ENCODE data around the gene SLC41A2. TPM values are rescaled to one million over a fixed set of nuclear protein-coding genes. Genes with fewer than 3 reads are reported as not detected.
"Not testable (repeated sequence)": the region's sequence is repeated elsewhere in the genome, so short reads cannot be mapped to it uniquely, and the experiment has no call there.

The SLC41A2 gene
- total RNA-seq, 2 donors from 2014 or later: 1.6 to 19.8 TPM

DNA sequence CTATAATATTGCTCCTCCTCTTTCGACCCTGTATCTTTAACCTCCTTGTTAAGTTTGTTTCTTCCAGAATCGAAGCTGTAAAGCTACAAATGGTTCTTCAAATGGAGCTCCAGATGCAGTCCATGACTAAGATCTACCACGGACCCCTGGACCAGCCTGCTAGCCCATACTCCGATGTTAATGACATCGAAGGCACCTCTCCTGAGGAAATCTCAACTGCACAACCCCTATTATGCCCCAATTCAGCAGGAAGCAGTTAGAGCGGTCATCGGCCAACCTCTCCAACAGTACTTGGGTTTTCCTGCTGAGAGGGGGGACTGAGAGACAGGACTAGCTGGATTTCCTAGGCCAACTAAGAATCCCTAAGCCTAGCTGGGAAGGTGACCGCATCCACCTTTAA, 14.7 kb downstream of the SLC41A2 start:
- H3K9me3 Mint-ChIP-seq; DNase-seq (ENCODE audit: low spot score in 2 of 2); ATAC-seq; H3K27ac Mint-ChIP-seq: not testable (repeated sequence)
- H3K36me3 Mint-ChIP-seq: peaks cover 0 to 11% of the 10 kb centered on the region in 2 donors

DNA sequence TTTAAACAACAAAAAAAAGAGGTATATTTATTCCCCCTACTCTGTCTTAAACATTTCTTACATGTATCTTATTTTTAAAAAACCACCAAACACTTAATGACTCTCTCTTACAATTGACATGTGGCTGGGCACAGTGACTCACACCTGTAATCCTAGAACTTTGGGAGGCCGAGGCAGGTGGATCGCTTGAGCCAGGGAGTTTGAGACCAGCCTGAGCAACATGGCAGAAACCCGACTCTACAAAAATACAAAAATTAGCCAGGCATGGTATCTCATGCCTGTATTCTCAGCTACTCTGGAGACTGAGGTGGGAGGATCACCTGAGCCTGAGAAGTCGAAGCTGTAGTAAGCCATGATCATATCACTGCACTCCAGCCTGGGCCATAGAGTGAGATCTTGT, 16.0 kb downstream of the SLC41A2 start:
- Mint-ChIP-seq H3K27ac (no peak overlapping the region), H3K36me3 (peaks cover 0 to 11% of the 10 kb centered on the region in 2 donors), H3K9me3 (no peaks in the 10 kb centered on the region)
- no peak for ATAC-seq
- DNase-seq (ENCODE audit: low spot score in 2 of 2): no peak

DNA sequence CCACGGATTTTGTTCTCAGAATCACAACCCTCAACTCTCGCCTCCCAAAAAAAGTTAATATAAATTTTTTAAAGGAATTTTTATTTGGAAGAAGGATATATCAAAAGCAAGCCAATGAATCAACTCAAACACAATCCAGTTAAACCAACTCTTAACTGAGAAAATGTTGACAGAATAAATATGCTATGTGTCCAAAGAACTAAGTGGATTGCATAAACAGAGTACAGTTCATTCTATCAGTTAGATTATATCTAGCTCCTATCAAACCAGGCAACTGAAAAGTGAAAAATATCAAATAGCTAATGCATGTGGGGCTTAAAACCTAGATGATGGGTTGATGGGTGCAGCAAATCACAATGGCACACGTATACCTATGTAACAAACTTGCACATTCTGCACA, 16.6 kb downstream of the SLC41A2 start:
- peaks cover 0 to 11% of the 10 kb centered on the region in 2 donors for H3K36me3 Mint-ChIP-seq

DNA sequence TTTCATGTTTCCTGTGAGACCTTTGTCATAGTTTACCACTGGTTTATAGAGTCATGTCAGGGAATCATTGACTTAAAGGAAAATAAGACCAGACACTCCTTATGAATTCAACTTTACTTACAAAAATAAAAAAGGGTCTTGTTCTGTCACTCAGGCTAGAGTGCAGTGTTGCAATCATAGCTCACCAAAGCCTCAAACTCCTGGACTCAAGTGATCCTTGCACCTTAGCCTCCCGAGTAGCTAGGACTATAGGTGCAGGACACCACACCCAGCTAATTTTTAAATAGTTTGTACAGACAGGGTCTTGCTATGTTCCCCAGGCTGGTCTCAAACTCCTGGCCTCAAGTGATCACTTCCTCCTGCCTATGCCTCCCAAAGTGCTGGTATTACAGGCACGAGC, 19.0 kb downstream of the SLC41A2 start:
- H3K36me3 Mint-ChIP-seq: peaks cover 0 to 8% of the 10 kb centered on the region in 2 donors
- no peak for ATAC-seq

More for the DNA sequence above, 16.6 kb downstream of the SLC41A2 start:
- ATAC-seq (no peak), DNase-seq (ENCODE audit: low spot score in 2 of 2) (no peak)
- H3K9me3 Mint-ChIP-seq: no peaks in the 10 kb centered on the region
- H3K27ac Mint-ChIP-seq: no peak overlapping the region

GRCh38 chr12:104938371-104938770, 19.7 kb downstream of the SLC41A2 start:
- Mint-ChIP-seq H3K27ac (no peak overlapping the region), H3K36me3 (peaks cover 0 to under 1% of the 10 kb centered on the region in 2 donors), H3K9me3 (no peaks in the 10 kb centered on the region)
- DNase-seq (ENCODE audit: low spot score in 2 of 2) (no peak), ATAC-seq (no peak)

More for the DNA sequence above, 19.0 kb downstream of the SLC41A2 start:
- DNase-seq (ENCODE audit: low spot score in 2 of 2): no peak
- H3K9me3 Mint-ChIP-seq: no peaks in the 10 kb centered on the region
- H3K27ac Mint-ChIP-seq: no peak overlapping the region

- Mint-ChIP-seq H3K9me3 (no peaks in the 10 kb centered on the region), H3K27ac (no peak overlapping the region), H3K36me3 (peaks cover 0 to 12% of the 10 kb centered on the region in 2 donors)
- ATAC-seq: no peak
- DNase-seq (ENCODE audit: low spot score in 2 of 2): no peak
Measured at GRCh38 chr12:104935886-104936285, 22.2 kb downstream of the SLC41A2 start.

DNA sequence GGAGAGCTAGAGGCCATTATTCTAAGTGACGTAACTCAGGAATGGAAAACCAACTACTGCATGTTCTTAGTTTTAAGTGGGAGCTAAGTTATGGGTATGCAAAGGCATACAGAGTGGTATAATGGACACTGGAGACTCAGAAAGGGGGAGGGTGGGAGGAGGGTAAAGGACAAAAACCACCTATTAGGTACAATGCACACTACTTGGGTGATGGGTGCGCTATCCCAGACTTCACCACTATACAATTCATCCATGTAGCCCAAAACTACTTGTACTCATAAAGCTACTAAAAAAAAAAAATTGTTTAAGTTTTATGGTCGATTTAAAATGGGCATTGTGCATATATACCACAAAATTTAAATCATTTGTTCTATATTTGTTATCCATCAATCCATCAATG, 24.3 kb downstream of the SLC41A2 start:
- ATAC-seq: no peak

DNA sequence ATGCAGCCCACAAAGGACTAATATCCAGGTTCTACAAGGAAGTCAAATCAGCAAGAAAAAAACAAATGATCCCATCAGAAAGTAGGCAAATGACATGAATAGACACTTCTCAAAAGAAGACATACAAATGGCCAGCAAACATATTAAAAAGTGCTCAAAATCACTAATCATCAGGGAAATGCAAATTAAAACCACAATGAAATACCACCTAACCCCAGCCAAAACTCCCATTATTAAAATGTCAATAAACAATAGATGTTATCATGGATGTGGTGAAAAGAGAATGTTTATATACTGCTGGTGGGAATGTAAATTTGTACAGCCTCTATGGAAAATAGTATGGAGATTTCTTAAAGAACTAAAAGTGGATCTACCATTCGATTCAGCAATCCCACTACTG, 25.0 kb downstream of the SLC41A2 start:
- peaks cover 0 to 12% of the 10 kb centered on the region in 2 donors for H3K36me3 Mint-ChIP-seq
- no peak overlapping the region for H3K27ac Mint-ChIP-seq
- ATAC-seq (no peak), DNase-seq (ENCODE audit: low spot score in 2 of 2) (no peak)
- no peaks in the 10 kb centered on the region for H3K9me3 Mint-ChIP-seq

More for the DNA sequence above, 24.3 kb downstream of the SLC41A2 start:
- Mint-ChIP-seq H3K9me3 (no peaks in the 10 kb centered on the region), H3K36me3 (peaks cover 0 to 12% of the 10 kb centered on the region in 2 donors), H3K27ac (no peak overlapping the region)
- DNase-seq (ENCODE audit: low spot score in 2 of 2): no peak

- H3K27ac Mint-ChIP-seq: peak overlapping the region; percentile 27 to 79
- no peaks in the 10 kb centered on the region for H3K9me3 Mint-ChIP-seq
- ATAC-seq (peak; percentile 99), DNase-seq (ENCODE audit: low spot score in 2 of 2) (peak in 1 of 2 donors; percentile 51)
- H3K36me3 Mint-ChIP-seq: peaks cover 0 to 12% of the 10 kb centered on the region in 2 donors
Measured at GRCh38 chr12:104930388-104931326, 27.4 kb downstream of the SLC41A2 start.

- DNase-seq (ENCODE audit: low spot score in 2 of 2) (no peak), ATAC-seq (no peak)
- Mint-ChIP-seq H3K9me3 (no peaks in the 10 kb centered on the region), H3K36me3 (peaks cover 0 to 12% of the 10 kb centered on the region in 2 donors), H3K27ac (peak overlapping the region; percentile 27 to 79)
Measured at GRCh38 chr12:104929977-104930376, 28.1 kb downstream of the SLC41A2 start.

- Mint-ChIP-seq H3K9me3 (no peaks in the 10 kb centered on the region), H3K36me3 (peaks cover 0 to 12% of the 10 kb centered on the region in 2 donors), H3K27ac (peak overlapping the region in 1 of 2 donors; percentile 79)
- ATAC-seq (no peak), DNase-seq (ENCODE audit: low spot score in 2 of 2) (no peak)
Measured at GRCh38 chr12:104929368-104929767, 28.7 kb downstream of the SLC41A2 start.

DNA sequence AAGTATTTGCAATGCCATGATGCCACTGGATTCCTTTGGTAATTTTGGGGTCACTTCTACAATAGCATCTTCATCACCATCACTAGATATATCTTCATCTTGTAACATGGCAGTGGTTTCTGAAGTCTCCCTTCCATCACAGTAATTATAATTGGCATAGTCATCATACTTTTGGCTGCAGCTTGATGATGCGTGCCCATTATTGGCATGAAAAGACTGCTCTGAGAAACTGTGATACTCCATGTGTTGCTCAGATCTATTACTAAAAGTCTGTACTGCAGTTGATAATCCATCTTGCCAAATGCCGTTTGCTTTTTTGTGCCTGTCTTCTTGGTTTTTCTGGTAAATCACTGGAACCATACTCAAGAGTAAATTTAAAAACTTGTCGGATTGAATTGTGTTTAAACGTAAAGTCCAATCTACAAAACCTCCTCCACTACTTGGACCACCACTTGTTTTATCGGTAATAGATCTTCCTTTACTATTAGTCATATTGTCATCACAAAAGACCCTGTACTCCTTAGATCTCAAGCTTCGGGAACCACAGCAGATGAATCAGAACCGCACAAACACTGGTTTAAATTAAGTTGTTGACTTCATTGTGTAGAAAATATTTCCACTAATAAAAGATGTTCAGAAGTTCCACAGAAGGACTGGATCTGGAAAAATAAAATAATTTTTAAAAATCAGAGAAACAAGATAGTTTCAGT, 29.9 kb downstream of the SLC41A2 start:
- no peak for DNase-seq (ENCODE audit: low spot score in 2 of 2)
- Mint-ChIP-seq H3K9me3 (no peaks in the 10 kb centered on the region), H3K27ac (no peak overlapping the region), H3K36me3 (peaks cover 0 to 12% of the 10 kb centered on the region in 2 donors)
- ATAC-seq: no peak

- no peak overlapping the region for H3K27ac Mint-ChIP-seq
- peaks cover 0 to 18% of the 10 kb centered on the region in 2 donors for H3K36me3 Mint-ChIP-seq
- DNase-seq (ENCODE audit: low spot score in 2 of 2) (no peak), ATAC-seq (no peak)
- peaks cover 6 to 17% of the 10 kb centered on the region in 2 donors for H3K9me3 Mint-ChIP-seq
Measured at GRCh38 chr12:104925501-104925900, 32.6 kb downstream of the SLC41A2 start.

GRCh38 chr12:104921340-104921739, 36.8 kb downstream of the SLC41A2 start:
- H3K27ac Mint-ChIP-seq: no peak overlapping the region
- ATAC-seq (no peak), DNase-seq (ENCODE audit: low spot score in 2 of 2) (no peak)
- H3K9me3 Mint-ChIP-seq: peaks cover 6 to 22% of the 10 kb centered on the region in 2 donors
- peaks cover 0 to 18% of the 10 kb centered on the region in 2 donors for H3K36me3 Mint-ChIP-seq

DNA sequence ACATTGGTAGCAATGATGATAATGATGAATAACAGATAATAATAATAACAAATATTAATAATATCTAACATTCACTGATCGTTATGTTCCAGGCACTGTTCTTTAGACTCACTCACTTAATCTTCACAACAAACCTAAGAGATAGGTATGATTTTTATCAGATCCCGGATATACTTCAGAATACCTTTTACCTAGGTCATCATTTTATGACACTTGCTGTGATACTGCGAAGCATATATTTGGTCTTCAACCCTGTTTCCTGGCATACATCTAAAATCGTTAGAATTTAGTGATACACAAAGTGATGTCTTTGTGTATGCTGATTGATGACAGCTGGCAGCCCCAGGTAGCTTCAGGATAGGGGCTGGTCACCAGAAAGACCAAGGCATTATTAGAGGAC, 46.1 kb downstream of the SLC41A2 start:
- Mint-ChIP-seq H3K9me3 (no peaks in the 10 kb centered on the region), H3K36me3 (no peaks in the 10 kb centered on the region), H3K27ac (no peak overlapping the region)
- ATAC-seq (no peak), DNase-seq (ENCODE audit: low spot score in 2 of 2) (no peak)

- Mint-ChIP-seq H3K36me3 (no peaks in the 10 kb centered on the region), H3K27ac (no peak overlapping the region), H3K9me3 (no peaks in the 10 kb centered on the region)
- DNase-seq (ENCODE audit: low spot score in 2 of 2): no peak
- ATAC-seq: no peak
Measured at GRCh38 chr12:104910196-104910840, 47.8 kb downstream of the SLC41A2 start.

- ATAC-seq (no peak), DNase-seq (ENCODE audit: low spot score in 2 of 2) (no peak)
- no peak overlapping the region for H3K27ac Mint-ChIP-seq
- no peaks in the 10 kb centered on the region for H3K36me3 Mint-ChIP-seq
- no peaks in the 10 kb centered on the region for H3K9me3 Mint-ChIP-seq
Measured at GRCh38 chr12:104909761-104910160, 48.3 kb downstream of the SLC41A2 start.
